ENCODE results near the gene GALNT17. TPM values are rescaled to one million over a fixed set of nuclear protein-coding genes. Genes with fewer than 3 reads are reported as not detected.

Gene GALNT17
- polyA plus RNA-seq, 1 donor = 3.1 TPM

DNA sequence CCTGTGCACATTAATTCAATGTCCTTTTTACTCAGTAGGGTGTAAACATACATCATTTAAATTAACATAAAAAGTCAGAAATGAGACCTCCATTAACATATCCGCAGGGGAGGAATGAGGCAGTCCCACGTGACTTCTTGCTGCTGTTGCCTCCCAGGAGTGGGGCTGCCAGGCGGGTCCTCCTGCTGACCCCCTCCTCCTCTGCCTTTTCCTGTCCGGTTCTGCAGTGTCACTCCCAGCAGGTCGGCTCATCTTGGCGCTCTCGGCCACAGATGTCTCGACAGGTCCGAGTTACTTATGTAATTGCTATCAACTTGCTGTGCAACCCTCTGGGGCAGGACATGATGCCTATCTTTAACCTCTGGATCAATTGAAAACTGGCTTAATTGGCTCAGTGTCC is 329.6 kb downstream of the GALNT17 start:
- no peak for DNase-seq

DNA sequence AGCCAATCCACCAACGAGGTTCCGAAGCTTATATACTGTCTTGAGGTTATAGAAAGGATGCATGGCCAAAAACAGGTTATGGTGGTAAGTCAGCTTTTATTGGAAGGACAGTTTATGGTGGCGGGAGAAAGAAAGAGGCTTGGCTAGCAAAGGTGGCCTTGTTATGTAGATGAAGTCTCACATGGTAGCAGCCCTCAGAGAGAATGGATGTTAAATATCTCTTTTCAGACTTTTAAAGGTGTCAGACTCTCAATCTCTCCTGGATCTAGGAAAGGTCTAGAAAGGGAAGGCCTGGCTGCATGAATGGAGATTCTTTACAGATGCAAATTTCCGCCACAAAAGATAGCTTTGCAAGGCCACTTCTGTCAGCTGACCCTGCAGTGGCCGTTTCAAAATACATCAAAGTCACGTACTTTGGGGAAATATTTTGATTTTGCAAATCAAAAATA is 333.8 kb downstream of the GALNT17 start:
- no peak for DNase-seq

DNA sequence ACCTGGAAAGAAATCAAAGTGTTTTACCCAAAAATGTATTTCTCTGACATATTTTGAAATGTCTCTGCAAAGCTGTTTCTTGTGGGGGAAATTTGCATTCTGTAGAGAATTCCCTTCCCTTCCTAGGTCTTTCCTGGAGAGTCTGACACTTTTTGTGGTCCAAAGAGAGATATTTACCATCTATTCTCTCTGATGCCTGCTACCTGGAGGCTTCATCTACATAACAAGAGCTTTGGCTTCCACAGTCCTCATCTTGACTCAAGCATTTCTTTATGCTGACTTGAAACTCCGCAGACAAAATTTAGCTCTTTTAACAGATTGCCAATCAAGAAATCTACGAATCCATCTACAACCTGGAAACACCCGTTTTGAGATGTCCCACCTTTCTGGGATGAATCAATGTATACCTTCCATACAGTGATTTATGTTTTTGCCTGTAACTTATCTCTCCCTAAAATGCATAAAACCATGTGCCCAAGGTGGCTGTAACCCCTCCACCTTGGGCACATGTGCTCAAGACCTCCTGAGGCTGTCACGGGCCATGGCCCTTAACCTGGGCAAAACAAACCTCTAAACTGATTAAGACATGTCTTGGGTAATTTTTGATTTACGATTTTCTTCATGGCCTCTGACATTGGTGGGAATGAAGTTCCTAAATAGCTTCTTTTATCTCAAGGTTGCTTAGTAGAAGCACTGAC is 334.7 kb downstream of the GALNT17 start:
- DNase-seq = no peak

DNA sequence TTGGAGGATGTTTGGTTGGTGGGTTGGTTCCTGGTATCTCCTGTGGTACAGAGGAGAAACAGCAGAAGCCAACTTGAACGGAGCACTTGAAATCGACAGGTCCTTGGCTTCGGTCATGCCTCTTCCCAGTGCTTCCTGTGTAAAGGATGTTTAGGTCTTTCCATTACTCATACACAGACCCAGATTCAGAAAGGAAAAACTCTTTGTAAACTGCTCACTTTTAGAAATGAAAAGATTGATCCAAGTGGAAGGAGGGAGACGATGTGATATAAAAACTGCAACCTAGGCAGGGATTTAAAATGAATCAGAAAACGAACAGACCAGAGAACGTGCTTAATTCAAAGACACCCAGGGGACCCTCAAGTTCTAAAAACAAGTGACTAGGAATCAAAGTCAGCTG is 338.4 kb downstream of the GALNT17 start:
- no peak for DNase-seq

DNA sequence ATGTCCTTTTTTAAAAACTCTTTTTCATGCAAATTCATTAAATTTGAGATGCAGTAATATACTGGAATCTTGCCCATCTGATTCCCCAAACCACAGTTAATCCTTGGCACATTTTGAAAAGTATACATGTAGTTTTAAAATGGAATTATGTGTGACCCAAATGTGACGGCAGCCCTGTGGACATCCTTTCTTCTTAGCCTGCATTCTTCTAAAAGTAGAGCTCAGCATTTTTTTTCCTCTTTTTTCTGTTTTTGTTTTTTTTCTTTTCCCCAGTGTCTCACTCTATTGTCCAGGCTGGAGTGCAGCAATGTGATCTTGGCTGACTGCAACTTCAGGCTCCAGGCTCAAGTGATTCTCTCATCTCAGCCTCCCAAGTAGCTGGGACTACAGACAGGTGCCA is 338.9 kb downstream of the GALNT17 start:
- DNase-seq = no peak

DNA sequence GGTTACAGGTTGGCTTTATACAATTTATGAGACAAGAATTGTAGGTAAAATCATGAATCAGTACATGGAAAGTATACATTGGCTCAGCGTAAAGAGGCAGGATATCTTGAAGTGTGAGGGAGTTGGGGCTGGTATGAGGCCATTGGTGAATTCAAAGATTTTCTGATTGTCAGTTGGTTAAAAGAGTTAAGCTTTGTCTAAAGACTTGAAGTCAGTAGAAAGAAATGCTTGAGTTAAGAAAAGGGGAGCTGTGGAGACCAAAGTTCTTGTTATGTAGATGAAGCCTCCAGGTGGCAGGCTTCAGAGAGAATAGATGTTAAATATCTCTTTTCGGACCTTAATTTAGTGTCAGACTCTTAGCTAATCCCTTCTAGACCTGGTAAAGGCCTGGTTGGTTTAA is 341.0 kb downstream of the GALNT17 start:
- no peak for DNase-seq

DNA sequence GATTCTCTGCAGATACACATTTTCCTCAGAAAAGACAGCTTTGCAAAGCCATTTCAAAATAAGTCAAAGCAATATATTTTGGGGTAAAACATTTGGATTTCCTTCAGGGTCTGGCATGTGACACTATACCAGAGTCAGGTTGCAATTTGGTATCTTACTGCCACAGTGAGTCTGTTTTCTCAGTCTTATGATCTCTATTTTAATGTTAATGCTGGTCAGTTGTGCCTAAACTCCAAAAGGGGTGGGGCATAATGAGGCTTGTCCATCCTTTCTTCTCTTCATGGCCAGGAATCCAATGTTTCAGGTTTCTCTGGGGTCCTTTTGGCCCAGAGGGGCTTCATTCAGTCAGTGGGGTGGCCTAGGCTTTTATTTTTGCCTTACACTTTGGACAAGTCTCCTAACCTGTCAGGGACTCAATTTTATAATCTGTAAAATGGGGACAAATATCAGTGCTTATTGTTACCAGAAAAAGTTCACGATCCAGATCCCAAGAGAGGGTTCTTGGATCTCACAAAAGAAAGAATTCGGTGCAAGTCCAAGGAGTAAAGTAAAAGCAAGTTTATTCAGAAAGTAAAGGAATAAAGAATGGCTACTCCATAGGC is 341.5 kb downstream of the GALNT17 start:
- no peak for DNase-seq

DNA sequence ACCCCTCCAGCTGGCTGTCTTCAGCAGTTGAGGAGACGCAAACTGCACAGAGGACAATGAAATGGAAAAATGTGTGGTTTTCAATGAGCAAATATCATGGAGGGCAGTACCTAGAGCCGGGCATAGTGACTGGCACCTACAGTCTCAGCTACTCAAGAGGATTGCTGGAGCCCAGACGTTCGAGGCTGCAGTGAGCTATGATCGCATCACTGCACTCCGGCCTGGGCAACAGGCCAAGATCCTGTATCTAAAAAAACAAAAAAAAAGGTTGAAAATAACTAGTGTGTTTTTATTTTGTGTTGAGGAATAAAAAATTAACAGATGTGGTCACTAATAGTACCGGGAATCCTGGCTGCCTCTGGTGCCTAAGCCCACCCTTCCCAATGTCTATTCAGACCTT is 345.5 kb downstream of the GALNT17 start:
- DNase-seq = no peak

DNA sequence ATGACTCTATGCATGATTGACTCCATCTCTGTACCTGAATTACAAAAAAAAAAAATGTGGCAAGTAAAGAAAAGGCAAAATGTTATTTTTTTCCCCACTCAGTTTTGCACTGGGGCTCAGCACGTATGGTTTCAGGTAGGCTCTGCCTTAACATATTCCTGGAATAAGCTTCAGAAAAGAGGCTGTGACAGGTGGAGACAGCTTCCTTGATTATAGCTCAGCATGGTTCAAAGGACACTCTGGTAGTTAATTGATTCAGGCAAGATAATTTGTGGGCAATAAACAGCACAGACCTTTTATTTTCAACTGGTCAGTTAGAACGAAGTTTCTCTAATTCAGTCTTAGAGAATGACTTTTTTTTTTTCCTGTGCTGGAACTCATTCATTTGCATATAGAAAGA is 347.3 kb downstream of the GALNT17 start:
- no peak for DNase-seq

DNA sequence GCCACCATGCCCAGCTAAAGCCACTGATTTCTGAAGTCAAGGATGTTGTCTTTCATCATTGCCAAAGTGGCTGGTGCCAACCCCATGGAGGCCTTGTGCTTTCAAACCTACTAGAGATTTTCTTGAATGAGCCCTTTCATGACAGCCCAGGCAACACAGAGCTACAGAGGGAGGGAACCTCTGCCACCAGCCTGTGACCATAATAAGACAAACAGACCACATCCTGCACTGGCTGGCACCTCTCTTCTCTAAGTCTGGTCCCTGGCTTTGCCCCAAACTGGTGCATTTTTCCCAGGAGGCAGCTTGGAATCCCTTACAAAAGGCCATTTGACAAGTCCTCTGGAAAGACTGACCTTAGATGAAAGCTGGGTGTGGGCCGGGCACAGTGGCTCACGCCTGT is 348.8 kb downstream of the GALNT17 start:
- DNase-seq = no peak

DNA sequence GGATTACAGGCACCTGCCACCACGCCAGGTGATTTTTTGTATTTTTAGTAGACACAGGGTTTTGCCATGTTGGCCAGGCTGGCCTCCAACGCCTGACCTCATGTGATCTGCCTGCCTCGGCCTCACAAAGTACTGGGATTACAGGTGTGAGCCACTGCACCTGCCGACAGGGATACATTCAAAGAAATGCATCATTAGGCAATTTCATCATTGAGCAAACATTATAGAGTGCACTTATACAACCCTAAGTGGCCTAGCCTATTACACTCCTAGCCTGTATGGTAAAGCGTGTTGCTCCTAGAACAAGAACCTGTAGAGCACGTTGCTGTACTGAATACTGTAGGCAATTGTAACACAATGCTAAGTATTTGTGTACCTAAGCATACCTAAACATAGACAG is 350.3 kb downstream of the GALNT17 start:
- no peak for DNase-seq

DNA sequence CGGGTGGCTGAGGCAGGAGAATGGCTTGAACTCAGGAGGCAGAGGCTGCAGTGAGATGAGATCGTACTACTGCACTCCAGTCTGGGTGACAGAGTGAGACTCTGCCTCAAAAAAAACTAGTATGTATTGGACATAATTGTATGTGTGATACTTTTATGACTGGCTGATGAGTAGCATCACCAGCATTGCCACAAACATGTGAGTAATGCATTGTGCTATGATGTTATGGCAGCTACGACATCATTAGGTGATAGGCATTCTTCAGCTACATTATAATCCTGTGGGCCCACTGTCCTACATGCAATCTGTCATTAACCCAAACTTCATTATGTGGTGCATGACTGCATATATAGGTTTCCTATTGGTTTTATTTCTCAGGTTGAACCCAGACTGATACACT is 352.4 kb downstream of the GALNT17 start:
- DNase-seq = no peak

DNA sequence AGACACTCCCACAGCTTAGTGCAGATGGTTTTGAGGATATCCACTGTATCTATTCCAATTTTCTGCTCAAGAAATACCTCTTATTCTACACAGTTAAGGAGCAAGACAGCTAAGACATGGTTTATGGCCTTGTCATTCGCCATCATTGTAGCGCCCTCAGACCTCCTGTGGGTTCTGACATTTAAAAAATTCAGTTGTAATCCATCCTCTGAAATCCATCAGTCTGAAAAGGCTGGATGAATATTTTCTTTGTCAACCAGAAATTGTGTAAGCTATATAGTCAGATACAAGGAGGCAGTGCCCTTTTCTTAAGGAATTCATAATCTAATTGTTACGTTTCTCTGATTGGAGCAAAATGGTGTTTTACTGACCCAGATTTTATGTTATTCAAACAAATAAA is 353.6 kb downstream of the GALNT17 start:
- no peak for DNase-seq

DNA sequence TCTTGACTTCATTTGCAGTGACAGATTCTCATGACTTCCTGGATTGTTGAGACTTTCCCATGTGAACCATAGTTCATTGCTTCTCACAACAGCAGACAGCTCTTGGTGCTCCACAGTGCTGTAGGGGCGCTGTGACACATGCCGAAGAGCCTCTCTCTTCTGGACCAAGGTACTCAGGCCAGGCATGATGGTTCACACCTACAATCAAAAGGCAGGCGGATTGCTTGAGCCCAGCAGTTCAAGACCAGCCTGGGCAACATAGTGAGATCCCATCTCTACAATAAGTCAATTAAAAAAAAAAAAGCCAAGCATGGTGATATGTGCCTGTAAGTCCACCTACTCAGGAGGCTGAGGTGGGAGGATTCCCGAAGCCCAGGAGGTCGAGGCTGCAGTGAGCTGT is 354.5 kb downstream of the GALNT17 start:
- no peak for DNase-seq

DNA sequence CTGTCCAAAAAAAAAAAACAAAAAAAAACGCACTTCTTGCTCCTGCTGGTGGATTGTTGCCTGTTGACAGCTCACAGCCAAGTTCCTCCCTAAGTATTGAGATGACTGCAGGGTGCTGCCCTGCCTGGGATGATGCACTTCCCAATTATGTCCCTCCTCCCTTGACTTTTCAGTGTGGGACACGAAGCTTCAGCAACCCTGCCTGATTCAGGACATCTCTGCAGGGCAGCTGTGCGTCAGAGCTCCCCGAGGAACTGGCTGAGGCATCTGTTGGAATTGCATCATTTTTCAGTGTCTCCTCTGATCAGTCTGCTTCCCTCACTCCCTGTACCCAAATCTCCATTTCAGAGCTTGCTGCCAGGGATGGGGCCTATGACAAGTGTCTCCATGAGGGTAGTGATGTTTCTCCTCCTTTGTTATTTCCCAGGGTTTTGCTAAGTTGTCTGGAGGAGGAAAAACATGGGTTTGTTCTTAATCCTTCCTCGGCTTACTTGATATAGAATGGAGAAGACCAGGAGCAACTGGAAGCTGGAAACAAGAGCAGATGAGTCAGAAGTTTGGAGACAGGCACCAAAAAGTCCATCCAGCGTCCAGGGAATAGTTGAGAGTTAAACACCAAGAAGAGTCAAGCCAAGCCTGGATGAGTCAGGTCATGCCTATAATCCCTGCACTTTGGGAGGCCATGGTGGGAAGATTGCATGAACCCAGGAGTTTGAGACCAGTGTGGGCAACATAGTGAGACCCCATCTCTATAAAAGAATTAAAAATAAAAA is 355.1 kb downstream of the GALNT17 start:
- DNase-seq = no peak

DNA sequence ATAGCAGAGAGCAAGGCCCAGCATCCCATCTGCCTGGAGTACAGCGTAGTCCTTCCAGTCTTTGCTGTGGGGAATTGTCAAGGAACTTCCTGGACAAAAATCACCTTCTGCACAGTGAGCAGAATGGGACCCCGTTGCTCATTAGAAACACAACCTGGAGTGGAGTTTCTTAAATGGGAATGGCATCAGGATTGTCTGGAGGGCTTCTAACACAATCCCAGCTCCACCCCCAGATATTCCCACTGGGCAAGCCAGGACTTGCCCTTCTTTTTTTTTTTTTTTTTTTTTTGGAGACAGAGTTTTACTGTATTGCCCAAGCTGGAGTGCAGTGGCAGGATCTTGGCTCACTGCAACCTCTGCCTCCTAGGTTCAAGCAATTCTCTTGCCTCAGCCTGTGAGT is 356.4 kb downstream of the GALNT17 start:
- DNase-seq = no peak

DNA sequence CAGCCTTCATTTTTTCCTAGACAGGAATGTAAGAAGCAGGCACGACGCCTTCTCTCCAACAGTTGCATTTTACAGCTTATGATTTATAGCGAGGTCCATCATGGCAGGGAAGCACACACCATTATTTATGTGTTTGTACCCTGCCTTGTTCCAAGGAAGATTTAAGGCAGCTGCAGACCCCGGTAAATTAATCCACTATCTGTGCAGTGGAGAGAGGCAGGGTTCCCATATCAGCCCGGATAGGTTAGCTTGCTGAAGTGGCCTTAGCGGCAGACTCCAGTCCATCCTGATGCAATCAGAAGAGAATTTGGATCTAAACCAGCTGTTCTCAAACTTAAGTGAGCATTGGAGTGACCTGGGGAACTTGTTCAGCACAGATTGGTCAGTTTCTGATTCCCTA is 359.4 kb downstream of the GALNT17 start:
- peak; percentile 37 for DNase-seq

DNA sequence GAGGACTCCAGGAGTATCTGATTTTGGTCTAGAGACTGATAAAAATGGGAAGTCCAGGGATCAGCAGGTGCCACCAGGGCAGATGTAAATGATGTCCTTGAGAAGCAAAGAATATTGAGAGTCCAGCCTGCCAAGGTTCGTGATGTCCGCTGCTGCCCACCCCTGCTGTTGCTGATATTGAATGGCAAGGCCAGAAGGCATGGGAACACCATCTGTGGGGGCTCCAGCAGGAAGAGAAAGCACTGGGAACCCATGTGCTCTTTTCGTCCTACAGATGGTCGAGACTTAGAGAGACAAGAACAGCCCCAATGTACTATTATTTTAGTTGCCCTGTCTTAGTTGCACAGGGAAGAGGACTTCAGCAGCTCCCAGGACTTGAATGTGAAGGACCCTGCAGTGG is 363.9 kb downstream of the GALNT17 start:
- DNase-seq = no peak

DNA sequence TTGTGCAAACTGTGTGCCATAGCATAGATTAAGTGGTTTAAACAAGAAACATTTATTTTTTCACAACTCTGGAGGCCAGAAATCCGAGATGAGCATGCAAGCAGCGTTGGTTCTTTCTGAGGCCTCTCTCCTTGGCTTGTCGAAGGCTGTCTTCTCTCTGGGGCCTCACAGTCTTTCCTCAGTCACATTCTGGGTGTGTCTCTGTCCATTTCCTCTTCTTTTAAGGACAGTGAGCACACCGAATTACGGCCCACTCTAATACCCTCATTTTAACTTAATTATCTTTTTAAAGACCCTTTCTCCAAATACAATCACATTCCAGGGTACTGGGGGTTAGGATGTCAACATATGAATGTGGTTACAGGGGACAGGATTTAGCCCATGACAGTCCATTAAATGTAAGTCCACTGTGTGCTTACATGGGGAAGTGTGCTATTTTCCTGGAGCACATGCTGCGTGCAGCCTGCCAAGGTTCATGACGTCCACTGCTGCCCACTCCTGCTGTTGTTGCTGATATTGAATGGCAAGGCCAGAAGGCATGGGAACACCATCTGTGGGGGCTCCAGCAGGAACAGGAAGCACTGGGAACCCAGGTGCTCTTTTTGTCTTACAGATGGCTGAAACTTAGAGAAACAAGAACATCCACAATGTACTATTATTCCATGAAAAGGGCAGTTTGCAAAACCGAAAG is 365.5 kb downstream of the GALNT17 start:
- DNase-seq = no peak

DNA sequence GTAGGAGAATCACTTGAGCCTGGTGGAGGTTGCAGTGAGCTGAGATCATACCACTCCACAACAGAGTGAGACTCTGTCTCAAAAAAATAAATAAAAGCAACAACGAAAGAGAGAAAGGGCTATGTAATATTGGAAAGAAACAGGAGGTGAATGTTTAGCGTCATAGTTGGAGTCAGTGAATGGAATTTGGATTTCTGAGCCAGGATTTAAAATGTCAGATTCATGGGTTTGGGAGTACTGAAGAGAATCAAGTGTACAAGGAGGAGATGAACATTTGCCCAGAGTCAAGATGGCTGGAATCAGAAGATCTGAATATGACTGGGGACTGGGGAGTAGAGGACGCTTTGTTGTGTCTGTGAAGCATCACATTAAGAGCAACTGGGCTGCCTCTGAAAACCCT is 366.4 kb downstream of the GALNT17 start:
- no peak for DNase-seq

DNA sequence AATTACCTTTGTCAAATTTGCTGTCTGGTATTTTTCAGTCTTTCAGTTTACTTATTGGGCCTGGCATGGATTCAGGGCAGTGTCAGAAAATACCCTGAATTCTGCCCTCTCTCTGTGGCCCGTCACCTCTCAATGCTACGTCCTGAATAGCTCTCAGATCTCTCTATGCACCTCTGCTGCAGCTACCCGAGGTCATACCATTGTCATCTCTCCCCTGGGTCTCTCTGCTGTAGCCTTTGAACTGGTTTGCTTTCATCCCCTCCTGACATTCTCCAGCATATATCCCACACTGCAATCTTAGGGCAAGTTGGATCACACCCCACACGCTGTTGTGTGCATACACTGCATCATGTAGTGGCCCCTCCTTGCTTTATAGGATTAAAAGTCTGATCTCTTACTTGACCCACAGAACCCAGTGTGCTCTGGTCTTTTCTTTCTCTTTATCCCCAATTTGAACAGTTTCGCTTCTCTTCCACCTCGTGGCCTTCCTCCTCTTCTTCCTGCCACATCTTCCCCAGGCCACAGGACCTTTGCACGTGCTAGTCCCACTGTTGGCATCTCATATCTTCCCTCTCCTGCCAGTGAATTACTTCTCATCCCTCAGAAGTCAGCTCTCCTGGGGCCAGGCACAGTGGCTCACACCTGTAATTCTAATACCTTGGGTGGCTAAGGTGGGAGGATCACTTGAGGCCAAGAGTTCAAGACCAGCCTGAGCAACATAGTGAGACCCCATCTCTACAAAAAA is 372.9 kb downstream of the GALNT17 start:
- DNase-seq = no peak

DNA sequence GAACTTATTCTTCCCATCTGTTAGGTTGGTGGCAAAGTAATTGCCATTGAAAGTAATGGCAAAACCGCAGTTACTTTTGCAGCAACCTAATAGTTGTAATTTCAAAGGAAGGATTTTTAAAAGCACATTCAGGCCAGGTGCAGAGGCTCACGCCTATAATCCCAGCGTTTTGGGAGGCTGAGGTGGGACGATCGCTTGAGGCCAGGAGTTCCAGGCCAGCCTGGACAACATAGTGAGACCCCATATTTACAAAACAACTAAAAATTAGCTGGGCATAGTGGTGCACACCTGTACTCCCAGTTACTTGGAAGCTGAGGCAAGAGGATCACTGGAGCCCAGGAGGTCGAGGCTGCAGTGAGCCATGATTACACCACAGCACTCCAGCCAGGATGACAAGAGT is 374.9 kb downstream of the GALNT17 start:
- no peak for DNase-seq

All from left kidney (tissue), 2 donors.